Smooth muscle cell (in vitro differentiated cells): ENCODE data around the gene SLC22A25. TPM values are rescaled to one million over a fixed set of nuclear protein-coding genes. Genes with fewer than 3 reads are reported as not detected.
"Not testable (repeated sequence)": the region's sequence is repeated elsewhere in the genome, so short reads cannot be mapped to it uniquely, and the experiment has no call there.

ENCODE experiments used
- DNase-seq: peaks from one replicate; lab custom pipeline; 2025; ENCODE audit not compliant: unreplicated experiment; lab: John Stamatoyannopoulos, UW
- H2AFZ ChIP-seq: fragments of 200-600 bp; sonication (generic); 2 replicates; pipeline ENCODE4 v1.6.0; 2016; ENCODE audit warnings: antibody characterized with exemption, low read depth, mild to moderate bottlenecking
- H3F3A ChIP-seq: fragments of 200-600 bp; sonication (generic); 2 replicates; pipeline ENCODE4 v1.6.0; 2017; ENCODE audit warnings: antibody characterized with exemption, low read depth
- H3K27ac ChIP-seq: fragments of 200-600 bp; sonication (generic); 2 replicates; pipeline ENCODE4 v1.5.1; 2016; ENCODE audit warnings: low read depth, mild to moderate bottlenecking
- H3K27me3 ChIP-seq: fragments of 200-600 bp; sonication (generic); 2 replicates; pipeline ENCODE4 v1.6.1; 2016; ENCODE audit warnings: low read depth, mild to moderate bottlenecking
- H3K36me3 ChIP-seq: fragments of 200-600 bp; sonication (generic); 2 replicates; pipeline ENCODE4 v1.5.1; 2016; ENCODE audit warnings: low read depth
- H3K4me1 ChIP-seq: fragments of 200-600 bp; sonication (generic); 2 replicates; pipeline ENCODE4 v1.5.1; 2016; ENCODE audit warnings: low read depth
- H3K4me2 ChIP-seq: fragments of 200-600 bp; sonication (generic); 2 replicates; pipeline ENCODE4 v1.6.0; 2016; ENCODE audit warnings: mild to moderate bottlenecking
- H3K4me3 ChIP-seq: fragments of 200-600 bp; sonication (generic); 2 replicates; pipeline ENCODE4 v1.5.1; 2016; ENCODE audit warnings: mild to moderate bottlenecking
- H3K79me2 ChIP-seq: fragments of 200-600 bp; sonication (generic); 2 replicates; pipeline ENCODE4 v1.6.0; 2016; ENCODE audit warnings: low read depth, mild to moderate bottlenecking
- H3K9ac ChIP-seq: fragments of 200-600 bp; sonication (generic); 2 replicates; pipeline ENCODE4 v1.6.0; 2016; ENCODE audit warnings: low read depth
- H3K9me3 ChIP-seq: fragments of 200-600 bp; sonication (generic); replicated peaks from 2 replicates; pipeline ENCODE4 v1.5.1; 2016; ENCODE audit warnings: low read depth
- H4K20me1 ChIP-seq: fragments of 200-600 bp; sonication (generic); 2 replicates; pipeline ENCODE4 v1.6.0; 2016; ENCODE audit warnings: low read depth
- WGBS: methylation state at CpG from one replicate; pipeline ENCODE4 v1.1.7; 2016; ENCODE audit warnings: low lambda C conversion rate; 5-methylcytosine and 5-hydroxymethylcytosine counted together
- polyA plus RNA-seq: library from polyadenylated mRNA; unstranded; fragments of >200 nt; fragmentation: Nextera tagmentation; extraction: Ambion mirVana; gene quantifications from 2 replicates; pipeline ENCODE4 v1.2.1, GENCODE V29; 2016
- total RNA-seq: library from RNA; depleted of rRNA; stranded (reverse); fragments of >200 nt; gene quantifications from 2 replicates; pipeline ENCODE4 v1.2.3, GENCODE V29; 2014
- TF ChIP-seq, protein P1 (sequence below): fragments of 200-600 bp; sonication (generic); IDR thresholded peaks from 2 replicates; pipeline ENCODE4 v1.5.1; 2017; ENCODE audit warnings: borderline replicate concordance, mild to moderate bottlenecking, antibody characterized with exemption; ENCODE audit not compliant: insufficient read depth, poor library complexity, severe bottlenecking

Gene SLC22A25
- total and polyA plus RNA-seq, 2 experiments from 2014 or later: not detected

DNA sequence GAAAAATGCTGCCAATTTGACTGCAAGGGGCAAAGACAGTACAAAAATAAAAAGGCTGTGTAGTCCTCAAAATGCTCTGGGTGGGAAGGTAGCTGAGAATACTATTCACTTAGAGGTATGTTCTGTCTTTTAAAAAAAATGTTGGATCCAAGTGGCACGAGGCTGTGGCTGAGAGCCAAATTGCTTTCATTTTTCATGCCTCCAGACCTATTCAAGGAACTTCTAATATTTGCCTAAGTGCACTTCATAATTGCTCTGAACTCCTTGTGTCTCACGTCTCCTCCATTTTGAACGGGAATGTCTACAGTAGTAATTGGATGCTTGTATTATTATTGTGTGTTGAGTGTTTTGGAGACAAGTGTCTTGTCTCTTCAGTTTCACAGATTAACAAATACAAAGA is 19.1 kb upstream of the SLC22A25 start:
- Histone ChIP-seq H3K36me3 (no peaks in the 10 kb centered on the region), H2AFZ (no peak overlapping the region), H3K4me2 (no peak overlapping the region), H4K20me1 (no peaks in the 10 kb centered on the region), H3K27me3 (no peaks in the 10 kb centered on the region), H3K4me1 (no peaks in the 10 kb centered on the region), H3K79me2 (no peaks in the 10 kb centered on the region), H3K9ac (no peak overlapping the region), H3F3A (no peaks in the 10 kb centered on the region), H3K27ac (no peak overlapping the region), H3K9me3 (no peaks in the 10 kb centered on the region), H3K4me3 (no peak overlapping the region)
- 70% methylated on average over 3 of the region's 3 CpGs for WGBS
- TF ChIP-seq, protein P1, sequence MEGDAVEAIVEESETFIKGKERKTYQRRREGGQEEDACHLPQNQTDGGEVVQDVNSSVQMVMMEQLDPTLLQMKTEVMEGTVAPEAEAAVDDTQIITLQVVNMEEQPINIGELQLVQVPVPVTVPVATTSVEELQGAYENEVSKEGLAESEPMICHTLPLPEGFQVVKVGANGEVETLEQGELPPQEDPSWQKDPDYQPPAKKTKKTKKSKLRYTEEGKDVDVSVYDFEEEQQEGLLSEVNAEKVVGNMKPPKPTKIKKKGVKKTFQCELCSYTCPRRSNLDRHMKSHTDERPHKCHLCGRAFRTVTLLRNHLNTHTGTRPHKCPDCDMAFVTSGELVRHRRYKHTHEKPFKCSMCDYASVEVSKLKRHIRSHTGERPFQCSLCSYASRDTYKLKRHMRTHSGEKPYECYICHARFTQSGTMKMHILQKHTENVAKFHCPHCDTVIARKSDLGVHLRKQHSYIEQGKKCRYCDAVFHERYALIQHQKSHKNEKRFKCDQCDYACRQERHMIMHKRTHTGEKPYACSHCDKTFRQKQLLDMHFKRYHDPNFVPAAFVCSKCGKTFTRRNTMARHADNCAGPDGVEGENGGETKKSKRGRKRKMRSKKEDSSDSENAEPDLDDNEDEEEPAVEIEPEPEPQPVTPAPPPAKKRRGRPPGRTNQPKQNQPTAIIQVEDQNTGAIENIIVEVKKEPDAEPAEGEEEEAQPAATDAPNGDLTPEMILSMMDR: no peak
- DNase-seq: no peak

DNA sequence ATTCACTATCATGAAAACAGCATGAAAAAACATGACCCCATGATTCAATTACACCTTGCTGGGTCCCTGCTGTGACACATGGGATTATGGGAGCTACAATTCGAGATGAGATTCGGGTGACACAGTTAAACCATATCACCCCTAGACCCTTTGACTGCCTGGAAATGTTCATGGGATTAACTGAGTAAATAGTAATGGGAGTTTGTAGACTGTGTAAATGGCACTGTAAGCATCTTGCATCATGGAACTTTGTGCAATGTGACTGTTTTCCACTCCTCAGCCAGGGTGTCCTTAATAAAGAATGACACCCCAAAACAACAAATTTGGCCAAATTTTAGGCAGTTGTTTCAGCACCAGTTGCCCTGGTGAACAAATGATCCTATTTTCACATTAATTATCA is 7.9 kb upstream of the SLC22A25 start:
- no peaks in the 10 kb centered on the region for H3K4me1 ChIP-seq
- H3K9me3 ChIP-seq: no peaks in the 10 kb centered on the region
- no peaks in the 10 kb centered on the region for H3K27me3 ChIP-seq
- 83% methylated on average over 2 of the region's 2 CpGs for WGBS
- H3K4me2 ChIP-seq: no peak overlapping the region
- no peaks in the 10 kb centered on the region for H3K36me3 ChIP-seq
- H3K4me3 ChIP-seq: no peak overlapping the region
- no peaks in the 10 kb centered on the region for H3F3A ChIP-seq
- TF ChIP-seq, protein P1: no peak
- H3K27ac ChIP-seq: no peak overlapping the region
- no peak overlapping the region for H2AFZ ChIP-seq
- H3K79me2 ChIP-seq: no peaks in the 10 kb centered on the region
- no peak overlapping the region for H3K9ac ChIP-seq
- no peak for DNase-seq
- no peaks in the 10 kb centered on the region for H4K20me1 ChIP-seq

DNA sequence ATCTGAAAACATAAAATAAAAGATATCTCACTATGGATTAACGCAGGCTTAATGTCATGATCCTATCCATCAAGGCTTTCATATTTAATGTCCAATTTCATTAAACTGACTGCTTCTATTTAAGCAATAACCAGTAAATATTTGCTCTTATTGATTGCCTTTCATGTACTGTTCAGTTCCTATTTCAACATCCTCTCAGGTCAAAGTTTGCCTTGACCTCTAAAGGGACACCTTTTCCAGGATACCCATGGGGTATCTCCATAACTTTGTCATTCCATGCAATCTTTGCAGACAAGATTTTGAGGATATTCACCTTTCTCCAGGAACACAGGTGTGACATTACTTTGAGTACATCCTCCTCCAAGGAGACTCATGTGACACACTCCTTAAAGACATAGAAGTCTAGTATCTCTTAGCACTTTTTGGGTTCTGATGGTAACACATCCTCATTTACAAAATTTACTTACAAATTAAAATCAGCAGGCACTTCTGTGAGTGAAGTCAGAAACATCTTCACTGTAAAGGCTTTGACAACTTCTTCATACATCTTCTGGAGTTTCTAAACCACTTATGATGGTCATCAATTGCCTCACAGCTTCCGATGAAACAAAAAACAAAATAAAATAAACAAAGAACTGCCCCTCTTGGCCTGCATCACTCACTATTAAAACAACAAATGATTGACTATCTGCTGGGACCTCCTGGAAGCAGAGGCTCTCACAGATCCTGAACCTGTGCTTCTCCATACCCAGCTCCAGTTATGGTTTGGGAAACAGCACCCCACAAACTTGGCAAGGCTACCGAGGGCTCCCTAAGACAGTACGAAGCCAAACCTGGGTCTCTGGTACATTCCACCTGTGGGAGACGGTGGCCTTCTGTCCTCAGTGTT is 7.0 kb upstream of the SLC22A25 start:
- Histone ChIP-seq H3K4me3 (no peak overlapping the region), H3K9me3 (no peaks in the 10 kb centered on the region), H4K20me1 (no peaks in the 10 kb centered on the region), H3K27ac (no peak overlapping the region), H3K9ac (no peak overlapping the region), H2AFZ (no peak overlapping the region), H3K36me3 (no peaks in the 10 kb centered on the region), H3K4me1 (no peaks in the 10 kb centered on the region), H3K4me2 (no peak overlapping the region), H3K79me2 (no peaks in the 10 kb centered on the region), H3F3A (no peaks in the 10 kb centered on the region), H3K27me3 (no peaks in the 10 kb centered on the region)
- no peak for DNase-seq
- TF ChIP-seq, protein P1: no peak
- WGBS: 96% methylated on average over 5 of the region's 5 CpGs

DNA sequence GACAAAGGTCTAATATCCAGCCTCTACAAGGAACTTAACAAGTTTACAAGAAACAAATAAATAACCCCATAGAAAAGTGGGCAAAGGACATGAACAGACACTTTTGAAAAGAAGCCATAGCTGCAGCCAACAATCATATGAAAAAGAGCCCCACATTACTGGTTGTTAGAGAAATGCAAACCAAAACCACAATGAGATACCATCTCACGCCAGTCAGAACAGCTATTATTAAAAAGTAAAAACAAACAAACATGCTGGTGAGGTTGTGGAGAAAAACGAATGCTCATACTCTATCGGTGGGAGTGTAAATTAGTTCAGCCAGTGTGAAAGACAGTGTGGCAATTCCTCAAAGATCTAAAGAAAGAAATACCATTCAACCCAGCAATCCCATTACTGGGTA is 5.6 kb upstream of the SLC22A25 start:
- Histone ChIP-seq H3K4me1 (no peaks in the 10 kb centered on the region), H3K4me3 (no peak overlapping the region), H3K36me3 (no peaks in the 10 kb centered on the region), H3K27me3 (no peaks in the 10 kb centered on the region), H3K9ac (no peak overlapping the region), H3K79me2 (no peaks in the 10 kb centered on the region), H3F3A (no peaks in the 10 kb centered on the region), H3K27ac (no peak overlapping the region), H3K4me2 (no peak overlapping the region), H4K20me1 (no peaks in the 10 kb centered on the region), H2AFZ (no peak overlapping the region), H3K9me3 (no peaks in the 10 kb centered on the region)
- TF ChIP-seq, protein P1: no peak
- no peak for DNase-seq
- WGBS: 65% methylated on average over 3 of the region's 3 CpGs

DNA sequence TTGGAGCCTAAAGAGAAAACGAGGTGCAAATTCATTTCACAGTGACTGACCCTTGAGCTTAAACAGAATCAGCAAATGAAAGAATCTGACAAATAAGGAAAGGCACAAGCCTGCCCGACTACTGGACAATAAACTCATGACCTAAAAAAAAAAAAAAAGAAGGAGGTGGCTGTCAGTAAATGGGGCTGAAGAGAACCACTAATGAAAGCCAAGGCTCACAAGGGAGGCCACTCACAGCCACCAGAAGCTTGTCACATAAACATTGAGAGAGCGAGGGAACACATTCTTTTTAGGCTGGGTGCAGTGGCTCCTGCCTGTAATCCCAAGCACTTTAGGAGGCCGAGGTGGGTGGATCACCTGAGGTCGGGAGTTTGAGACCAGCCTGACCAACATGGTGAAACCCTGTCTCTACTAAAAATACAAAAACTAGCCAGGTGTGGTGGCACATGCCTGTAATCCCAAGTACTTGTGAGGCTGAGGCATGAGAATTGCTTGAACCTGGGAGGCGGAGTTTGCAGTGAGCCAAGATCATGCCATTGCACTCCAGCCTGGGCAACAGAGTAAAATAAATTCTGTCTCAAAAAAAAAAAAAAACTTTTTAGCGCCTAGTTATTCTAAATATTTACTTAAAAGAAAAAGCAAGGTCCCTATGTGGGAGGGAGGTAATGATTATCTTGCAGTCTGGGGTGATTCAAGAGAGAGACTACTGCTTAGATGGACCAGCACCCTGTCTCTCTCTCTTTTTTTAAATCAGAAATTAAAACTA is 4.0 kb upstream of the SLC22A25 start:
- not testable (repeated sequence) for H4K20me1 ChIP-seq, H3K4me1 ChIP-seq, H3F3A ChIP-seq, H2AFZ ChIP-seq, DNase-seq, H3K9me3 ChIP-seq, H3K27ac ChIP-seq, H3K79me2 ChIP-seq, H3K4me2 ChIP-seq, H3K27me3 ChIP-seq, H3K36me3 ChIP-seq, H3K4me3 ChIP-seq, H3K9ac ChIP-seq
- 82% methylated on average over 7 of the region's 7 CpGs for WGBS
